CD8-positive, alpha-beta memory T cell (primary cell): ENCODE results near the gene TRIP13. TPM values are rescaled to one million over a fixed set of nuclear protein-coding genes. Genes with fewer than 3 reads are reported as not detected.
"Not testable (repeated sequence)": the region's sequence is repeated elsewhere in the genome, so short reads cannot be mapped to it uniquely, and the experiment has no call there.

ENCODE experiments used
- CTCF ChIA-PET: fragments of 350-600 bp; sonication (Branson Sonifier 250); formaldehyde crosslinking; loops from one replicate; lab custom pipeline; 2021; ENCODE audit warnings: antibody characterized with exemption; lab: Charles Lee
- POLR2A ChIA-PET: fragments of 350-600 bp; sonication (Branson Sonifier 250); formaldehyde crosslinking; loops from one replicate; lab custom pipeline; 2021; ENCODE audit warnings: antibody characterized with exemption; lab: Charles Lee
- DNase-seq, 5 donors: peaks; one replicate each; pipeline versions ENCODE4 v3.0.0 to v3.0.0-alpha.2; 2020 to 2022; ENCODE audit warnings: mixed read lengths in 1 of 5
- H3K27ac ChIP-seq: one replicate; pipeline ENCODE4 v1.7.0; 2013; ENCODE audit warnings: low read depth, mild to moderate bottlenecking, low read length, moderate library complexity
- H3K27me3 ChIP-seq: 2 replicates; pipeline ENCODE4 v1.7.0; 2013; ENCODE audit warnings: low read length, mild to moderate bottlenecking; ENCODE audit not compliant: insufficient read depth, poor library complexity, severe bottlenecking
- H3K36me3 ChIP-seq: 2 replicates; pipeline ENCODE4 v1.7.0; 2013; ENCODE audit warnings: mild to moderate bottlenecking, low read length, moderate library complexity; ENCODE audit not compliant: insufficient read depth
- H3K4me1 ChIP-seq: 2 replicates; pipeline ENCODE4 v1.7.0; 2013; ENCODE audit warnings: mild to moderate bottlenecking, low read length, moderate library complexity; ENCODE audit not compliant: insufficient read depth
- H3K4me3 ChIP-seq: 2 replicates; pipeline ENCODE4 v1.7.0; 2013; ENCODE audit warnings: mild to moderate bottlenecking, low read length
- H3K9me3 ChIP-seq: 2 replicates; pipeline ENCODE4 v1.7.0; 2013; ENCODE audit warnings: mild to moderate bottlenecking, low read length
- H3K27ac Mint-ChIP-seq, 8 donors: one replicate each; pipeline ENCODE4 v1.8.0; 2020 to 2021; ENCODE audit warnings: mixed read lengths in 8 of 8, mild to moderate bottlenecking in 6 of 8, inconsistent platforms in 3 of 8, moderate library complexity in 3 of 8
- H3K27me3 Mint-ChIP-seq, 2 donors: one replicate each; pipeline ENCODE4 v1.8.0; 2020 to 2021; ENCODE audit warnings: mixed read lengths in 2 of 2, mild to moderate bottlenecking in 1 of 2, moderate library complexity in 1 of 2
- H3K36me3 Mint-ChIP-seq, 3 donors: one replicate each; pipeline ENCODE4 v1.8.0; 2020 to 2021; ENCODE audit warnings: mixed read lengths in 3 of 3, inconsistent platforms in 1 of 3, mild to moderate bottlenecking in 1 of 3
- H3K4me1 Mint-ChIP-seq, 3 donors: one replicate each; pipeline ENCODE4 v1.8.0; 2020 to 2021; ENCODE audit warnings: mixed read lengths in 3 of 3, inconsistent platforms in 1 of 3, mild to moderate bottlenecking in 1 of 3
- H3K4me3 Mint-ChIP-seq, 7 donors: one replicate each; pipeline ENCODE4 v1.8.0; 2020 to 2021; ENCODE audit warnings: mixed read lengths in 7 of 7, mild to moderate bottlenecking in 6 of 7, moderate library complexity in 4 of 7, inconsistent platforms in 2 of 7
- H3K9me3 Mint-ChIP-seq, 5 donors: one replicate each; pipeline ENCODE4 v1.8.0; 2020 to 2022; ENCODE audit warnings: mixed read lengths in 5 of 5, mild to moderate bottlenecking in 3 of 5, moderate library complexity in 2 of 5, inconsistent platforms in 1 of 5
- polyA plus RNA-seq: library from polyadenylated mRNA; unstranded; fragments of 300-500 nt; fragmentation: Illumina TruSeq; gene quantifications from one replicate; pipeline ENCODE4 v1.2.3, GENCODE V29; 2021
- total RNA-seq, 2 experiments: library from RNA; stranded (reverse); gene quantifications; one replicate each; pipeline ENCODE4 v1.2.3, GENCODE V29; 2021

TRIP13 gene
- total and polyA plus RNA-seq, 3 experiments from 2014 or later, result 0.12 to 40.7 (median 37.5) TPM

DNA sequence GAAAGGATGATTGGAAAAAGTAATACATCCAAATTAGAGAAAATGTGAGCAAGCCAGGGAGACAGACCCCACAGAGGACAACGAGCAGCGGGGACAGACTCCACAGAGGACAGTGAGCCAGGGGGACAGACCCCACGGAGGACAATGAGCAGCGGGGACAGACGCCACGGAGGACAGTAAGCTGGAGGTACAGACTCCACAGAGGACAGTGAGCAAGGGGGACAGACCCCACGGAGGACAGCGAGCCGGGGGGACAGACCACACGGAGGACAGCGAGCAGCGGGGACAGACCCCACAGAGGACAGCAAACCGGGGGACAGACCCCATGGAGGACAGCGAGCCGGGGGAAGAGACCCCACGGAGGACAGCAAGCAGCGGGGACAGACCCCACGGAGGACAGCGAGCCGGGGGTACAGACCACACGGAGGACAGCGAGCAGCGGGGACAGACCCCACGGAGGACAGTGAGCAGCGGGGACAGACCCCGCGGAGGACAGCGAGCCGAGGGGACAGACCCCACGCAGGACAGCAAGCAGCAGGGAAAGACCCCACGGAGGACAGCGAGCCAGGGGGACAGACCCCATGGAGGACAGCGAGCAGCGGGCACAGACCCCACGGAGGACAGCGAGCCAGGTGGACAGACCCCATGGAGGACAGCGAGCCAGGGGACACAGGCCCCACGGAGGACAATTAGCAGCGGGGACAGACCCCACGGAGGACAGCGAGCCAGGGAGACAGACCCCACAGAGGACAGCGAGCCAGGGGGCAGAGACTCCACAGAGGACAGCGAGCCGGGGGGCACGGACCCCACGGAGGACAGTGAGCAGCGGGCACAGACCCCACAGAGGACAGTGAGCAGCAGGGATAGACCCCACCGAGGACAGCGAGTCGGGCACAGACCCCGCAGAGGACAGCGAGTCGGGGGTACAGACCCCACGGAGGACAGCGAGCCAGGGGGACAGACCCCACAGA lies 40.0 kb upstream of the TRIP13 start:
- Histone ChIP-seq H3K36me3 (no peaks in the 10 kb centered on the region), H3K9me3 (no peaks in the 10 kb centered on the region), H3K27me3 (no peaks in the 10 kb centered on the region), H3K27ac (no peak overlapping the region), H3K4me3 (no peak overlapping the region), H3K4me1 (no peaks in the 10 kb centered on the region)
- no peaks in the 10 kb centered on the region for H3K9me3 Mint-ChIP-seq
- ChIA-PET POLR2A (no interaction called here), CTCF (no interaction called here)
- peak overlapping the region in 1 of 8 donors; percentile 13 for H3K27ac Mint-ChIP-seq
- no peaks in the 10 kb centered on the region for H3K36me3 Mint-ChIP-seq
- H3K27me3 Mint-ChIP-seq, result peaks cover 1 to 8% of the 10 kb centered on the region in 2 donors
- peak in 1 of 5 donors; percentile 26 for DNase-seq
- H3K4me1 Mint-ChIP-seq, result peaks cover 0 to 2% (median 0%) of the 10 kb centered on the region in 3 donors
- no peak overlapping the region for H3K4me3 Mint-ChIP-seq

DNA sequence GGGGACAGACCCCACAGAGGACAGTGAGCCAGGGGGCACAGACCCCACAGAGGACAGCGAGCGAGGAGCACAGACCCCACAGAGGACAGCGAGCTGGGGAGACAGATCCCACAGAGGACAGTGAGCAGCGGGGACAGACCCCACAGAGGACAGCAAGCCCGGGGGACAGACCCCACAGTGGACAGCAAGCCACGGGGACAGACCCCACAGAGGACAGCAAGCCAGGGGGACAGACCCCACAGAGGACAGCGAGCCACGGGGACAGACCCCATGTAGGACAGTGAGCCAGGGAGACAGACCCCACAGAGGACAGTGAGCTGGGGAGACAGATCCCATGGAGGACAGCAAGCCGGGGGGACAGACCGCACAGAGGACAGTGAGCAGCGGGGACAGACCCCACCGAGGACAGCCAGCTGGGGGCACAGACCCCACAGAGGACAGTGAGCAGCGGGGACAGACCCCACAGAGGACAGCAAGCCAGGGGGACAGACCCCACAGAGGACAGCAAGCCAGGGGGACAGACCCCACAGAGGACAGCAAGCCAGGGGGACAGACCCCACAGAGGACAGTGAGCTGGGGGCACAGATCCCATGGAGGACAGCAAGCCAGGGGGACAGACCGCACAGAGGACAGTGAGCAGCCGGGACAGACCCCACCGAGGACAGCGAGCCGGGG lies 39.1 kb upstream of the TRIP13 start:
- H3K27ac ChIP-seq, H3K4me3 ChIP-seq, H3K36me3 ChIP-seq, H3K4me1 Mint-ChIP-seq, H3K27ac Mint-ChIP-seq, CTCF ChIA-PET, H3K27me3 Mint-ChIP-seq, H3K9me3 Mint-ChIP-seq, H3K4me3 Mint-ChIP-seq, H3K36me3 Mint-ChIP-seq, H3K4me1 ChIP-seq, H3K27me3 ChIP-seq, H3K9me3 ChIP-seq, POLR2A ChIA-PET: not testable (repeated sequence)
- peak in 1 of 5 donors; percentile 39 for DNase-seq

GRCh38 chr5:854217-854616 lies 38.5 kb upstream of the TRIP13 start:
- Mint-ChIP-seq H3K4me1 (peaks cover 0 to 2% (median 0%) of the 10 kb centered on the region in 3 donors), H3K27ac (no peak overlapping the region), H3K36me3 (peaks cover 0 to 3% (median 0%) of the 10 kb centered on the region in 3 donors), H3K27me3 (peaks cover 1 to 5% of the 10 kb centered on the region in 2 donors), H3K4me3 (no peak overlapping the region), H3K9me3 (no peaks in the 10 kb centered on the region)
- H3K27ac ChIP-seq, result no peak overlapping the region
- DNase-seq, result peak in 1 of 5 donors; percentile 35
- no peaks in the 10 kb centered on the region for H3K4me1 ChIP-seq
- no peaks in the 10 kb centered on the region for H3K27me3 ChIP-seq
- ChIA-PET POLR2A (no interaction called here), CTCF (no interaction called here)
- H3K4me3 ChIP-seq, result no peak overlapping the region
- no peaks in the 10 kb centered on the region for H3K36me3 ChIP-seq
- no peaks in the 10 kb centered on the region for H3K9me3 ChIP-seq

GRCh38 chr5:854966-855743 lies 37.5 kb upstream of the TRIP13 start:
- ChIA-PET CTCF (no interaction called here), POLR2A (no interaction called here)
- peaks cover 0 to 4% (median 0%) of the 10 kb centered on the region in 3 donors for H3K36me3 Mint-ChIP-seq
- H3K27me3 Mint-ChIP-seq, result peaks cover 1 to 5% of the 10 kb centered on the region in 2 donors
- no peaks in the 10 kb centered on the region for H3K9me3 Mint-ChIP-seq
- no peaks in the 10 kb centered on the region for H3K9me3 ChIP-seq
- H3K4me3 ChIP-seq, result no peak overlapping the region
- peak overlapping the region in 1 of 8 donors; percentile 68 for H3K27ac Mint-ChIP-seq
- H3K36me3 ChIP-seq, result no peaks in the 10 kb centered on the region
- no peak overlapping the region for H3K4me3 Mint-ChIP-seq
- peak in 1 of 5 donors; percentile 33 for DNase-seq
- H3K27me3 ChIP-seq, result no peaks in the 10 kb centered on the region
- peaks cover 0 to 2% (median 0%) of the 10 kb centered on the region in 3 donors for H3K4me1 Mint-ChIP-seq
- no peaks in the 10 kb centered on the region for H3K4me1 ChIP-seq
- H3K27ac ChIP-seq, result no peak overlapping the region

- H3K4me1 ChIP-seq, result no peaks in the 10 kb centered on the region
- Mint-ChIP-seq H3K4me3 (no peak overlapping the region), H3K36me3 (peaks cover 0 to 4% (median 0%) of the 10 kb centered on the region in 3 donors), H3K27ac (no peak overlapping the region), H3K27me3 (peaks cover 1 to 5% of the 10 kb centered on the region in 2 donors), H3K9me3 (no peaks in the 10 kb centered on the region), H3K4me1 (peaks cover 0 to 2% (median 0%) of the 10 kb centered on the region in 3 donors)
- no peaks in the 10 kb centered on the region for H3K36me3 ChIP-seq
- no peaks in the 10 kb centered on the region for H3K27me3 ChIP-seq
- CTCF ChIA-PET, result no interaction called here
- H3K9me3 ChIP-seq, result no peaks in the 10 kb centered on the region
- POLR2A ChIA-PET, result no interaction called here
- H3K4me3 ChIP-seq, result no peak overlapping the region
- peak in 1 of 5 donors; percentile 34 for DNase-seq
- H3K27ac ChIP-seq, result no peak overlapping the region
Observed at GRCh38 chr5:855771-856530, 36.7 kb upstream of the TRIP13 start.

- no peaks in the 10 kb centered on the region for H3K36me3 ChIP-seq
- ChIA-PET CTCF (no interaction called here), POLR2A (no interaction called here)
- H3K4me3 ChIP-seq, result no peak overlapping the region
- H3K4me1 Mint-ChIP-seq, result peaks cover 0 to 2% (median 0%) of the 10 kb centered on the region in 3 donors
- no peaks in the 10 kb centered on the region for H3K27me3 ChIP-seq
- H3K4me1 ChIP-seq, result no peaks in the 10 kb centered on the region
- H3K9me3 ChIP-seq, result no peaks in the 10 kb centered on the region
- no peak overlapping the region for H3K4me3 Mint-ChIP-seq
- no peaks in the 10 kb centered on the region for H3K9me3 Mint-ChIP-seq
- peaks cover 0 to 4% (median 0%) of the 10 kb centered on the region in 3 donors for H3K36me3 Mint-ChIP-seq
- no peak overlapping the region for H3K27ac ChIP-seq
- DNase-seq, result peak in 1 of 5 donors; percentile 44
- H3K27ac Mint-ChIP-seq, result no peak overlapping the region
- peaks cover 1 to 5% of the 10 kb centered on the region in 2 donors for H3K27me3 Mint-ChIP-seq
Observed at GRCh38 chr5:856531-857425, 35.9 kb upstream of the TRIP13 start.

- POLR2A ChIA-PET, result no interaction called here
- Mint-ChIP-seq H3K27ac (peak overlapping the region in 3 of 8 donors; percentile 10 to 66 (median 56)), H3K4me1 (peaks cover 0 to 2% (median 0%) of the 10 kb centered on the region in 3 donors), H3K36me3 (peaks cover 0 to 20% (median 0%) of the 10 kb centered on the region in 3 donors), H3K4me3 (no peak overlapping the region), H3K27me3 (peaks cover 0 to 1% of the 10 kb centered on the region in 2 donors), H3K9me3 (no peaks in the 10 kb centered on the region)
- Histone ChIP-seq H3K27me3 (no peaks in the 10 kb centered on the region), H3K27ac (no peak overlapping the region), H3K4me3 (no peak overlapping the region), H3K36me3 (no peaks in the 10 kb centered on the region), H3K9me3 (no peaks in the 10 kb centered on the region), H3K4me1 (no peaks in the 10 kb centered on the region)
- CTCF ChIA-PET, result no interaction called here
- no peak for DNase-seq
Observed at GRCh38 chr5:858726-859125, 34.0 kb upstream of the TRIP13 start.
